Body of pancreas (tissue), 4 donors: Measurements from ENCODE around the gene ALKAL2.
"Not testable (repeated sequence)": the region's sequence is repeated elsewhere in the genome, so short reads cannot be mapped to it uniquely, and the experiment has no call there.

Source experiments
- POLR2A ChIP-seq, 3 donors: fragments of 450-650 bp; IDR thresholded peaks; one replicate each; pipeline ENCODE4 v1.6.1; 2016; ENCODE audit warnings: antibody characterized with exemption in 3 of 3, mild to moderate bottlenecking in 2 of 3
- TF ChIP-seq, protein P1 (sequence below), 7 experiments: fragments of 450-650 bp in 4 of 7; fragments of 200-600 bp in 3 of 7; sonication (generic) in 3 of 7; IDR thresholded peaks; one replicate each; pipeline ENCODE4 v1.5.1; 2016 to 2019; ENCODE audit warnings: antibody characterized with exemption in 7 of 7

DNA sequence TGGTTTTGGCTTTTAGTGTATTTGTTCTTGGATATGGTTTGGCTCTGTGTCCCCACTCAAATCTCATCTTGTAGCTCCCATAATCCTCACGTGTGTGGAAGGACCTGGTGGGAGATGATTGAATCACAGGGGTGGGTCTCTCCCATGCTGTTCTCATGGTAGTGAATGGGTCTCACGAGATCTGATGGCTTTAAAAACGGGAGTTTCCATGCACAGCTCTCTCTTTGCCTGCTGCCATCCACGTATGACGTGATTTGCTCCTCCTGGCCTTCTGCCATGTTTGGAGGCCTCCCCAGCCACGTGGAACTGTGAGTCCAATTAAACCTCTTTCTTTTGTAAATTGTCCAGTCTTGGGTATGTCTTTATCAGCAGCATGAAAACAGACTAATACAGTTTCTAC lies 28.0 kb upstream of the ALKAL2 start:
- TF ChIP-seq, protein P1, sequence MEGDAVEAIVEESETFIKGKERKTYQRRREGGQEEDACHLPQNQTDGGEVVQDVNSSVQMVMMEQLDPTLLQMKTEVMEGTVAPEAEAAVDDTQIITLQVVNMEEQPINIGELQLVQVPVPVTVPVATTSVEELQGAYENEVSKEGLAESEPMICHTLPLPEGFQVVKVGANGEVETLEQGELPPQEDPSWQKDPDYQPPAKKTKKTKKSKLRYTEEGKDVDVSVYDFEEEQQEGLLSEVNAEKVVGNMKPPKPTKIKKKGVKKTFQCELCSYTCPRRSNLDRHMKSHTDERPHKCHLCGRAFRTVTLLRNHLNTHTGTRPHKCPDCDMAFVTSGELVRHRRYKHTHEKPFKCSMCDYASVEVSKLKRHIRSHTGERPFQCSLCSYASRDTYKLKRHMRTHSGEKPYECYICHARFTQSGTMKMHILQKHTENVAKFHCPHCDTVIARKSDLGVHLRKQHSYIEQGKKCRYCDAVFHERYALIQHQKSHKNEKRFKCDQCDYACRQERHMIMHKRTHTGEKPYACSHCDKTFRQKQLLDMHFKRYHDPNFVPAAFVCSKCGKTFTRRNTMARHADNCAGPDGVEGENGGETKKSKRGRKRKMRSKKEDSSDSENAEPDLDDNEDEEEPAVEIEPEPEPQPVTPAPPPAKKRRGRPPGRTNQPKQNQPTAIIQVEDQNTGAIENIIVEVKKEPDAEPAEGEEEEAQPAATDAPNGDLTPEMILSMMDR (IDR thresholded peaks at IDR 0.05): not testable (repeated sequence)
- TF ChIP-seq POLR2A (IDR thresholded peaks at IDR 0.05): not testable (repeated sequence)
